ENCODE measurements around the gene ZBTB17.

DNA sequence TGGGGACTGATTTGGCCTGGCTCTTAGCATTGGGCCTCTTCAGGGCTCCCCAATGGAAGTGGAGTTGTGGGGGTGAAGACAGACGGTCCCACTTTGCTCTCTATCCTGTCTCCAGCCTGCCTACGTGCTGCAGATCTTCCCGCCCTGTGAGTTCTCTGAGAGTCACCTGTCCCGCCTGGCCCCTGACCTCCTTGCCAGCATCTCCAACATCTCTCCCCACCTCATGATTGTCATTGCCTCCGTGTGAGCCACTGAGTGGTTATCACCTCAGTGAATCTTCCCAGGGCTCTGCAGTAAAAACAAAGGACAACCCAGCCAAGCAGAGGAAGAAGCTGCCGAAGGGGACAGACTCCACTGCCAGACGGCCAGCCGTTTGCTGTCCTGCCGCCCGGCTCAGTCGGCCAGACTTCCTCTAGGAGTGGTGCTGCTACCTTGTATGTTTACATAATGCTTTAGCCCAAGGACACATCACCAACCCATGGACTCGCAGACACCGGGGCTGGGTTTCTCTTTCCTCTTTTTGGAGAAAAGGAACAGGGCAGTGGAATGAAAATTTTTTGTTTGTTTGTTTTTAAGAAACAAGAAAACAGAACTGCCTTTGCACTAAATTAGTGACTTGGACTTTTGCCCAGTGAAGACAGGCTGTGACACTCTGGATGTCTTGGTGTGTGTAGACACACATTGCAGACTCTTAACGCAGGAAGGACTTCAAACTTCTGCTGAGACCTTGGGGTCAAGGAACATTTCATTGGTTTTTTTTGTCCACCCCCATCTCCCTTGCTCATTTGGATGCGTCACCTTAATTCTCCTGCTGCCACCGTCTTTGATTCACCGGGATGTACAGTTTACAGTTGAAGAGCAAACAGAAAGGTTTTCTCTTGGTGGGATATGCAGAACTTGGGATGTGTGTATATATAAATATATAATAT, 36.5 kb downstream of the ZBTB17 start:
- TF ChIP-seq YY1 (IDR thresholded peaks at IDR 0.05; ENCODE audit: insufficient read depth, insufficient read length) (no peak), ZNF274 (IDR thresholded peaks at IDR 0.05; ENCODE audit: low read depth, low read length) (no peak)

Data from NT2/D1 (cell line).